Endothelial cell of umbilical vein (primary cell): Measurements from ENCODE around the gene ELANE. TPM values are rescaled to one million over a fixed set of nuclear protein-coding genes. Genes with fewer than 3 reads are reported as not detected.

Experiments
- BruUV-seq: library from RNA; stranded (reverse); fragments of 400-500 nt; replicated peaks from 2 replicates; lab custom pipeline; 2021; lab: Mats Ljungman, UMichigan
- CTCF ChIA-PET: fragments of 300-600, 350-600 bp; sonication (Branson Sonifier 250); formaldehyde crosslinking; loops from one replicate; lab custom pipeline; 2021; ENCODE audit warnings: antibody characterized with exemption, inconsistent platforms; lab: Charles Lee
- POLR2A ChIA-PET: fragments of 300-600, 350-600 bp; sonication (Branson Sonifier 250); formaldehyde crosslinking; loops from one replicate; lab custom pipeline; 2021; ENCODE audit warnings: antibody characterized with exemption, inconsistent platforms; lab: Charles Lee
- DNase-seq: peaks from one replicate; pipeline ENCODE4 v3.0.0-alpha.2; 2011; ENCODE audit warnings: low read depth, low spot score
- FAIRE-seq: peaks from 2 replicates; lab custom pipeline; 2011; peaks lifted over from hg19 to GRCh38; lab: Jason Lieb, UNC
- H2AFZ ChIP-seq: 2 replicates; pipeline ENCODE4 v1.6.0; 2012; ENCODE audit warnings: low read depth, low read length, control low read depth, inconsistent platforms
- H3K27ac ChIP-seq: 2 replicates; pipeline ENCODE4 v1.5.1; 2011; ENCODE audit warnings: low read depth, mild to moderate bottlenecking, control low read depth, low read length, moderate library complexity; ENCODE audit not compliant: insufficient read depth
- H3K27me3 ChIP-seq, 2 experiments: 2 replicates each; pipeline versions ENCODE4 v1.6.0 to v1.6.1; 2011; ENCODE audit warnings: low read length in 2 of 2, mixed read lengths in 1 of 2; ENCODE audit not compliant: control insufficient read depth in 2 of 2, insufficient read depth in 2 of 2
- H3K36me3 ChIP-seq, 2 experiments: 2 replicates in 1 of 2; 3 replicates in 1 of 2; pipeline ENCODE4 v1.5.1; 2011; ENCODE audit warnings: low read length in 2 of 2, mild to moderate bottlenecking in 1 of 2, moderate library complexity in 1 of 2; ENCODE audit not compliant: control insufficient read depth in 2 of 2, insufficient read depth in 2 of 2; ENCODE audit errors: extremely low read depth in 1 of 2
- H3K4me1 ChIP-seq: 3 replicates; pipeline ENCODE4 v1.5.1; 2011; ENCODE audit warnings: mild to moderate bottlenecking, low read length; ENCODE audit not compliant: control insufficient read depth, insufficient read depth; ENCODE audit errors: extremely low read depth
- H3K4me2 ChIP-seq: 2 replicates; pipeline ENCODE4 v1.6.1; 2011; ENCODE audit warnings: low read length, control low read depth, mixed read lengths; ENCODE audit not compliant: insufficient read depth
- H3K4me3 ChIP-seq, 3 experiments: fragments of 200-600 bp in 1 of 3; sonication (generic), shearing (Covaris generic) in 1 of 3; replicated peaks in 1 of 3; 2 replicates each; pipeline ENCODE4 v1.5.1; 2011 to 2016; ENCODE audit warnings: control low read depth in 3 of 3, low read length in 3 of 3, mild to moderate bottlenecking in 2 of 3, inconsistent platforms in 1 of 3, low read depth in 1 of 3, moderate library complexity in 1 of 3; ENCODE audit not compliant: insufficient read depth in 1 of 3
- H3K79me2 ChIP-seq: 2 replicates; pipeline ENCODE4 v1.6.0; 2012; ENCODE audit warnings: low read length, inconsistent platforms; ENCODE audit not compliant: control insufficient read depth, insufficient read depth
- H3K9ac ChIP-seq: replicated peaks from 2 replicates; pipeline ENCODE3; 2011; ENCODE audit warnings: low read length, control low read depth; ENCODE audit not compliant: insufficient read depth; ENCODE audit errors: extremely low read depth
- H3K9me1 ChIP-seq: replicated peaks from 3 replicates; pipeline ENCODE4 v1.6.0; 2011; ENCODE audit warnings: mild to moderate bottlenecking, low read length; ENCODE audit not compliant: control insufficient read depth, insufficient read depth; ENCODE audit errors: extremely low read depth
- H3K9me3 ChIP-seq: replicated peaks from 2 replicates; pipeline ENCODE4 v1.5.1; 2012; ENCODE audit warnings: low read length, inconsistent platforms; ENCODE audit not compliant: control insufficient read depth, insufficient read depth
- H4K20me1 ChIP-seq: replicated peaks from 2 replicates; pipeline ENCODE3; 2011; ENCODE audit warnings: mild to moderate bottlenecking, low read length; ENCODE audit not compliant: control insufficient read depth, insufficient read depth; ENCODE audit errors: extremely low read depth
- CTCF ChIP-seq, 2 donors: IDR thresholded peaks; 1 replicate in 1 of 2; 2 replicates in 1 of 2; pipeline ENCODE4 v1.5.1; 2011; ENCODE audit warnings: low read length in 2 of 2, mild to moderate bottlenecking in 2 of 2, moderate library complexity in 2 of 2, control low read depth in 1 of 2, inconsistent platforms in 1 of 2, low read depth in 1 of 2; ENCODE audit not compliant: insufficient read depth in 1 of 2; ENCODE audit errors: extremely low read depth in 1 of 2
- EZH2 ChIP-seq: IDR thresholded peaks from 2 replicates; pipeline ENCODE4 v1.6.1; 2012; ENCODE audit warnings: borderline replicate concordance, low read depth, mild to moderate bottlenecking, moderate library complexity, low read length, inconsistent platforms; ENCODE audit not compliant: severe bottlenecking
- FOS ChIP-seq: IDR thresholded peaks from 2 replicates; pipeline ENCODE4 v1.6.1; 2011; ENCODE audit warnings: mild to moderate bottlenecking, low read length, moderate library complexity, borderline replicate concordance; ENCODE audit not compliant: insufficient read depth
- JUN ChIP-seq: IDR thresholded peaks from 2 replicates; pipeline ENCODE4 v1.6.1; 2011; ENCODE audit warnings: borderline replicate concordance, low read depth; ENCODE audit not compliant: insufficient read length, insufficient read depth
- MAX ChIP-seq: IDR thresholded peaks from 2 replicates; pipeline ENCODE4 v1.6.1; 2011; ENCODE audit not compliant: insufficient read depth, insufficient read length
- MYC ChIP-seq: IDR thresholded peaks from one replicate; pipeline ENCODE4 v1.6.1; 2011; ENCODE audit warnings: mild to moderate bottlenecking, low read depth, low read length
- POLR2A ChIP-seq: IDR thresholded peaks from 2 replicates; pipeline ENCODE4 v1.6.1; 2012; ENCODE audit warnings: low read depth, mild to moderate bottlenecking, control low read depth, low read length
- POLR2AphosphoS5 ChIP-seq: IDR thresholded peaks from 2 replicates; pipeline ENCODE4 v1.6.1; 2012; ENCODE audit warnings: low read depth, mild to moderate bottlenecking, control low read depth, low read length, moderate library complexity; ENCODE audit not compliant: insufficient read depth
- dilution Hi-C: fragments of 300-500 bp; cut with MboI; formaldehyde crosslinking; loops from one replicate; pipeline ENCODE4 v1.15.0; 2019; ENCODE audit warnings: low sequenced_read_pairs; ENCODE audit not compliant: extremely low pct_ligation_motif_present
- intact Hi-C: fragments of 100-400 bp; cut with micrococcal nuclease; formaldehyde crosslinking; loops from one replicate; pipeline ENCODE4 v1.10.0; 2022
- polyA plus RNA-seq, 4 experiments: library from polyadenylated mRNA; depleted of rRNA in 3 of 4; stranded (reverse) in 3 of 4; unstranded in 1 of 4; fragments of >200 nt; gene quantifications; 2 replicates each; pipeline versions ENCODE4 v1.2.1 to v1.2.3, GENCODE V29; 2011 to 2012; ENCODE audit warnings: missing spikeins in 1 of 4
- total RNA-seq: library from RNA; stranded (reverse); gene quantifications from 2 replicates; pipeline ENCODE4 v1.2.3, GENCODE V29; 2021

ELANE gene
- total and polyA plus RNA-seq, 2 donors (not counting 3 experiments of a cell fraction or from before 2014, with no cell fraction given), result not detected

GRCh38 chr19:876089-876488 lies 24.0 kb downstream of the ELANE start:
- Histone ChIP-seq H3K9me3 (no peaks in the 10 kb centered on the region), H3K27ac (no peak overlapping the region), H3K27me3 (no peaks in the 10 kb centered on the region), H4K20me1 (no peaks in the 10 kb centered on the region), H3K4me2 (no peak overlapping the region), H3K4me3 (no peak overlapping the region), H2AFZ (no peak overlapping the region), H3K9ac (no peak overlapping the region), H3K4me1 (no peaks in the 10 kb centered on the region), H3K79me2 (no peaks in the 10 kb centered on the region), H3K36me3 (peaks cover 0 to 22% of the 10 kb centered on the region in 2 experiments), H3K9me1 (no peaks in the 10 kb centered on the region)
- no peak for TF ChIP-seq JUN
- no peak for TF ChIP-seq EZH2
- no peak for TF ChIP-seq POLR2A
- TF ChIP-seq CTCF (IDR thresholded peaks at IDR 0.05; ENCODE audit: extremely low read depth in 1 of 2, insufficient read depth in 1 of 2, low read depth in 1 of 2, low read length in 2 of 2), result no peak
- TF ChIP-seq FOS, result no peak
- TF ChIP-seq MAX, result no peak
- no peak for TF ChIP-seq POLR2AphosphoS5
- no peak for TF ChIP-seq MYC
- intact Hi-C loops, result no loop called here
- FAIRE-seq, result no peak
- CTCF ChIA-PET, result no interaction called here
- BruUV-seq, result no TSS peak
- POLR2A ChIA-PET, result no interaction called here
- dilution Hi-C loops, result no loop called here
- no peak for DNase-seq
